Measurements from ENCODE around the gene LPP.

Gene LPP

DNA sequence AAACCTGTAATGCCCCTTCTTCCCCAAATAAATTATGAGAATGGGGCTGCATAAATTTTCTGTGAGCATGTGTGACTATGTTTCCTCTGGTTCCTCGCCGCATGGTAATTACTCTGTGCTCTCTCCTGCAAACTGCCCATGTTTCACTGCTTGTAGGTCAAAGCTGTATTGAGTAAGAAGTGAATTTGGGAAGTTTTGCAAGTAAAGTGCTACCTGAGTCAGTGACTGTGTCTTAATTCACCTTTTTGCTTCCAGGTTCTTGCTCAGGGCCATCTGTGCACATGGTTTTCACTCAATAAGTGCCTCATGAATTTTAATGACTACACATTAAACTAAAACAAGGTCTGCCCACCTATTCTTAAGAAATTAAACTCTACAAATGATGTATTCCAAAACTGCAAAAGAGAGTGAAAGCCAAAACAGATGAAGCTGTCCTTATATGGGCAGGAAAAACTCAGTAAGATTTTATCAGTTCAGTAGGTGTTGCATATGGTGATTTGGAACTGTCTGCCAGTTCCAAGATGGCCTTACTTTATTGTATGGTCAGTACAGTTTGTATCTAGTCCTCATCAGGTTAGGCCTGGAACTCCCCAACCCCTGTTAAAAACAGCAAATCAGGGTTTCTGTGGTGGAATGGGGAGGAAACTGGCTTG is 100.0 kb downstream of the LPP start:
- Histone ChIP-seq H3K4me3 (ENCODE audit: insufficient read depth, low read depth, low read length, poor library complexity, severe bottlenecking) (no peak overlapping the region), H3K9me3 (ENCODE audit: control insufficient read depth, low read length) (no peaks in the 10 kb centered on the region), H3K27ac (ENCODE audit: insufficient read depth, low read length, poor library complexity, severe bottlenecking) (no peak overlapping the region), H3K36me3 (ENCODE audit: control insufficient read depth, insufficient read depth, low read length) (no peaks in the 10 kb centered on the region), H3K27me3 (replicated peaks; ENCODE audit: control insufficient read depth, insufficient read depth, low read length, poor library complexity, severe bottlenecking) (no peaks in the 10 kb centered on the region), H3K4me1 (ENCODE audit: control insufficient read depth, insufficient read depth, low read length, poor library complexity, severe bottlenecking) (no peaks in the 10 kb centered on the region)
- DNase-seq: no peak

DNA sequence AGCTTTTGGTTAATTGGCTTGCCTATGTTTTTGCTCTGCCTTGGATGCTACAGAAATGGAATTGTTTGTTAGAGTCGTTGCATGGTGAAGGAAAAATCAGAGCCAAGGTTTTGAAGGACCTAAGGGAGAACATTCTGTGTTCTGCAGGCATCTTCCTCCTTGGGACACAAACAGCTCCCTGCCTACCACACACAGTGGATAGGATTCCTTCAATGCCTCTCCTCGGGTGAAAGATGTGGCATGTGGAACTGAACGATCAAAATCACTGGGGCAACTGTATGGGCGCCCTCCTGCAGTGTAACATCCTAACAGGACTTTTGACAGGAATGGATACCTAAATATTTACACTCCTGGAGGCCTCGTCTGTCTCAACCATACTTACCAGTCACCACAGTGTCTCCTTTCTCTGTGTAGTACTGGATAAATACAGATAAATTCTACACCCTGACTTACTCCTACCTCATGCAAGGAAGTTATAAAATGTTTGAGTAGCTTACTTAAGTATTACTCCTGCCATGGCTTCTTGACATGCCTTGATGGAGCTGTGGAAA is 100.6 kb downstream of the LPP start:
- DNase-seq: no peak
- H3K36me3 ChIP-seq (ENCODE audit: control insufficient read depth, insufficient read depth, low read length): no peaks in the 10 kb centered on the region
- H3K4me1 ChIP-seq (ENCODE audit: control insufficient read depth, insufficient read depth, low read length, poor library complexity, severe bottlenecking): no peaks in the 10 kb centered on the region
- no peaks in the 10 kb centered on the region for H3K27me3 ChIP-seq (replicated peaks; ENCODE audit: control insufficient read depth, insufficient read depth, low read length, poor library complexity, severe bottlenecking)
- no peak overlapping the region for H3K4me3 ChIP-seq (ENCODE audit: insufficient read depth, low read depth, low read length, poor library complexity, severe bottlenecking)
- no peaks in the 10 kb centered on the region for H3K9me3 ChIP-seq (ENCODE audit: control insufficient read depth, low read length)
- H3K27ac ChIP-seq (ENCODE audit: insufficient read depth, low read length, poor library complexity, severe bottlenecking): no peak overlapping the region

DNA sequence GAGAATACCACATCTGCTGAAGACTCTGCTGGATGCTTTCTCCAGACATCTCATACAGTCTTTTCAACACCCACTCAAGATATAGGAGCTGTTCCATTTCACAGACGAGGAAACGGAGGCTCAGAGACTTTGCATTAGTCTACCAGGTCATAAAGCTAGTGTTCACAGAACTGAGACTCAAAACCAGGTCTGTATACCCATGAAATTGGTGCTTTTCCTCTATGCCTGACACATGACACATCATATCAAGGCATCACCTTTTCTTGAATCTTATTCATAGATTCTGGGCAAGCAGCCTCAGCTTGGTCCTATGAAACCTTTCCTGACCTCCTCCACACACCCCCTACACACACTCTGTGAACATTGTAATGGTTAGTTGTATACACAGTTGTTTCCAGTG is 101.2 kb downstream of the LPP start:
- no peaks in the 10 kb centered on the region for H3K4me1 ChIP-seq (ENCODE audit: control insufficient read depth, insufficient read depth, low read length, poor library complexity, severe bottlenecking)
- no peak for DNase-seq
- H3K27me3 ChIP-seq (replicated peaks; ENCODE audit: control insufficient read depth, insufficient read depth, low read length, poor library complexity, severe bottlenecking): no peaks in the 10 kb centered on the region
- no peaks in the 10 kb centered on the region for H3K9me3 ChIP-seq (ENCODE audit: control insufficient read depth, low read length)
- no peak overlapping the region for H3K27ac ChIP-seq (ENCODE audit: insufficient read depth, low read length, poor library complexity, severe bottlenecking)
- H3K4me3 ChIP-seq (ENCODE audit: insufficient read depth, low read depth, low read length, poor library complexity, severe bottlenecking): no peak overlapping the region
- H3K36me3 ChIP-seq (ENCODE audit: control insufficient read depth, insufficient read depth, low read length): no peaks in the 10 kb centered on the region

DNA sequence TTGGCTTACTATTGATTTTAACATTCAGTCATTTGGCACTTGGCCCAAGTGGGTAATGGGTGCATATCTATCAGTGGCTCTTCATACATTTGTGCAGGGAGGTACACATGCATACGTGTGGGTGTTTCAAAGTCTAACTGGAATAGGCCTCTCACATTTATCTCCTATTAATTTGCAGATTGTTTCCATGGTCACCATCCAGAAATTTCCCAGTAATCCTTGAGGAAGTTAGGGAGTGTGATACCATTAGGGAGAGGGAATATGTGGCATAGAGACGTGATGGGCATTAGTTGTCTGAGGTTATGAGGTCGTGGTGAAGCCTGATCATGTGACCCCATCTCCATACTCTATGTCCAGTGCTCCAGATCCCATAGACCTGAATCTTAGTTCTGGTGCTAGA is 102.8 kb downstream of the LPP start:
- no peak overlapping the region for H3K27ac ChIP-seq (ENCODE audit: insufficient read depth, low read length, poor library complexity, severe bottlenecking)
- no peak for DNase-seq
- H3K9me3 ChIP-seq (ENCODE audit: control insufficient read depth, low read length): no peaks in the 10 kb centered on the region
- no peaks in the 10 kb centered on the region for H3K4me1 ChIP-seq (ENCODE audit: control insufficient read depth, insufficient read depth, low read length, poor library complexity, severe bottlenecking)
- H3K4me3 ChIP-seq (ENCODE audit: insufficient read depth, low read depth, low read length, poor library complexity, severe bottlenecking): no peak overlapping the region
- no peaks in the 10 kb centered on the region for H3K36me3 ChIP-seq (ENCODE audit: control insufficient read depth, insufficient read depth, low read length)
- no peaks in the 10 kb centered on the region for H3K27me3 ChIP-seq (replicated peaks; ENCODE audit: control insufficient read depth, insufficient read depth, low read length, poor library complexity, severe bottlenecking)

DNA sequence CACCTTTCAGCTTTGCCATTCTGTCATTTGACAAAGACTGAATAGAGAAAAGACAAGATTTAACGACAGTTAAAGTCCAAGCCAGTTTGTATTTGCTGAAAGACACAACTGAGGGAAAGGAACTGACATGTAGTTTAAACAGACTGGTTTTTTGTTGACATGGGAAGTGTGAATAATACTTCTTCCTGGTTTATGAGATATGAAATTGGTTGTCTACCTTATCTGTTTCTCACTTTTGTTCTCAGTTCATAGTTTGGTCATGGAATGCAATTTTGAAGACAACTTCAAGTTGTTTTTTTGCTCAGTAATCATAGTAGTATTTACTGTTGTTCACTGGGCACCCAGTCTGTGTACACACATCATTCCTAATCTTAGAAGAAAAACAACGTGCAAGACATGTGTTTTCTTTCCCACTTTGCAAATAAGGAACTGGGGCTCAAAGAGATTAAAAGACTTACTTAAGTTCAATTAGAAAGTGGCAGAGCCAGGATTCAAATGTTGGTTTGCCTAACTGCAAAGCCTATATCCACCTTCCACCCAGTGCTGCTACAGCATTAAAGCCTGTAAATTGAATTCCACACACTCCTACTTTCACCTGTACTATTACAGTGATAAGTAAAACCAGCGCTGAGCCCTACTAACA is 103.5 kb downstream of the LPP start:
- Histone ChIP-seq H3K27me3 (replicated peaks; ENCODE audit: control insufficient read depth, insufficient read depth, low read length, poor library complexity, severe bottlenecking) (no peaks in the 10 kb centered on the region), H3K4me3 (ENCODE audit: insufficient read depth, low read depth, low read length, poor library complexity, severe bottlenecking) (no peak overlapping the region), H3K9me3 (ENCODE audit: control insufficient read depth, low read length) (no peaks in the 10 kb centered on the region), H3K36me3 (ENCODE audit: control insufficient read depth, insufficient read depth, low read length) (no peaks in the 10 kb centered on the region), H3K4me1 (ENCODE audit: control insufficient read depth, insufficient read depth, low read length, poor library complexity, severe bottlenecking) (no peaks in the 10 kb centered on the region), H3K27ac (ENCODE audit: insufficient read depth, low read length, poor library complexity, severe bottlenecking) (no peak overlapping the region)
- no peak for DNase-seq

DNA sequence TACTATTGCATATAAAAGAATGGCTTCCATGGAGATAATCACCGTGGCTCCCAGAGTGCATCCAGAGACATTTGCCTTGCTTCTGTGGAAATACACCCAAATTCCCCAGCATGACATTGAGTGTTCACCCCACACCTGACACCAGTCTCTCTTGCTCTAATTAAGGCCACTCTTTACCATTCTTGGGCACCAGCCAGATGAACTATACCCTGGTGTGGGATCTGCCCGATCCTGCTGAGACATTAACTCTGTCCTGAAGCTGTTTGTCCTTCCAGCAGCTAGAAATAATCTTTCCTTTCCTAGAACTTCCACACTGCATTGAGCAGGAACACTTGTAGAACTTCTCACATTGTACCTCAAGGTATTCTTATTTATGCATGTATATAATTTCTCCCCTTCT is 105.2 kb downstream of the LPP start:
- no peak overlapping the region for H3K27ac ChIP-seq (ENCODE audit: insufficient read depth, low read length, poor library complexity, severe bottlenecking)
- no peaks in the 10 kb centered on the region for H3K9me3 ChIP-seq (ENCODE audit: control insufficient read depth, low read length)
- H3K4me1 ChIP-seq (ENCODE audit: control insufficient read depth, insufficient read depth, low read length, poor library complexity, severe bottlenecking): no peaks in the 10 kb centered on the region
- H3K27me3 ChIP-seq (replicated peaks; ENCODE audit: control insufficient read depth, insufficient read depth, low read length, poor library complexity, severe bottlenecking): no peaks in the 10 kb centered on the region
- DNase-seq: no peak
- H3K36me3 ChIP-seq (ENCODE audit: control insufficient read depth, insufficient read depth, low read length): no peaks in the 10 kb centered on the region
- H3K4me3 ChIP-seq (ENCODE audit: insufficient read depth, low read depth, low read length, poor library complexity, severe bottlenecking): no peak overlapping the region

DNA sequence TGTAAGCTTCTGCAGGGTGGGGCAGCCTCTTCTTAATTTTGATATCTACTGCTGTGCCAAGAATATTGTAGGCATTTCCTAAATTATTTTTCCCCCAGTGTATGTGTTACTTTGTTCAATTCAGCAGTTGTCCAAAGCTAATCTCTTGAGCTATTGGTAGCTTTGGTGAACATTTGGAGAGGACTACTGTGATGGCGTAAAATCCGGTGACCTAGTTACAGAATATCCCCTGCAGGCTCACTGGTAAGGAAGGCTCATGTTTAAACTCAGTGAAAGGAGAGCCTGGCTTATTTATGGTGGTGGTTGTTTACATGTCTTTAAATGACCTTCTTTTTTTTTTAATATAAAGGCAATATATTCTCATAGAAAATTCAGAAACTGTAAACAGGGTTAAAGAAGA is 105.6 kb downstream of the LPP start:
- H3K4me1 ChIP-seq (ENCODE audit: control insufficient read depth, insufficient read depth, low read length, poor library complexity, severe bottlenecking): no peaks in the 10 kb centered on the region
- no peak overlapping the region for H3K4me3 ChIP-seq (ENCODE audit: insufficient read depth, low read depth, low read length, poor library complexity, severe bottlenecking)
- no peak overlapping the region for H3K27ac ChIP-seq (ENCODE audit: insufficient read depth, low read length, poor library complexity, severe bottlenecking)
- H3K9me3 ChIP-seq (ENCODE audit: control insufficient read depth, low read length): no peaks in the 10 kb centered on the region
- H3K27me3 ChIP-seq (replicated peaks; ENCODE audit: control insufficient read depth, insufficient read depth, low read length, poor library complexity, severe bottlenecking): no peaks in the 10 kb centered on the region
- H3K36me3 ChIP-seq (ENCODE audit: control insufficient read depth, insufficient read depth, low read length): no peaks in the 10 kb centered on the region
- no peak for DNase-seq

DNA sequence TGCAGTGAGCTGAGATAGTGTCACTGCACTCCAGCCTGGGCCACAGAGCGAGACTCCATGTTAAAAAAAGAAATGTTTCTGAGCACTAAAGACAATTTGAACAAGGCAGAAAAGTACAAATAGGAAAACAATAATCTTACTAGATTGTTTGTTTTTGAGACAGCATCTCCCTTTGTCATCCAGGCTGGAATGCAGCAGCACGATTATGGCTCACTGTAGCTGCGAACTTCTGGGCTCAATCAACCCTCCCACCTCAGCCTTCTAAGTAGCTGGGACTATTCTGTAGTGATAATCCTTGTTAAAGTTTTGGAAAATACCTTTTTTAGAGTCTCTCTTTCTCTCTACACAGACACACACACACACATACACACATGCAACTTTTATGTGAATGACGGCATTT is 107.1 kb downstream of the LPP start:
- no peaks in the 10 kb centered on the region for H3K4me1 ChIP-seq (ENCODE audit: control insufficient read depth, insufficient read depth, low read length, poor library complexity, severe bottlenecking)
- no peak overlapping the region for H3K27ac ChIP-seq (ENCODE audit: insufficient read depth, low read length, poor library complexity, severe bottlenecking)
- no peak for DNase-seq

DNA sequence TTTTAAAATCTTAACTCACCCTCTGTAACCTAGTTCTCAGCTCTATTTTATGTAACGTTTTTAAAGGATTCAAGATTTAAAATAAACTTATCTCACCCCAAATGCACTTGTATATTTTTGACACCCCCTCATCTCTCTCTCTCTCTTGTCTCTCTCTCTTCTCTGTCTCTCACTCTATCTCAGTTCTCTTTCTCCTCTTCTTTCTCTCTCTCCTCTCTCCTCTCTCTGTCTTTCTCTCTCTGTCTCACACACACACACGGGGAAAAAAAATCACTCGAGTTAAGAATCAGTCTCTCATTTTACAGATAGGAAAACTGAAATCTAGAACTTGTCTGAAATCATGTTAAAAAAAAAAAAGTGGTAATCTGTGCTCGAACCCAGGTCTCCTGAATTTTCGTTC is 108.5 kb downstream of the LPP start:
- Histone ChIP-seq H3K27ac (ENCODE audit: insufficient read depth, low read length, poor library complexity, severe bottlenecking) (no peak overlapping the region), H3K4me1 (ENCODE audit: control insufficient read depth, insufficient read depth, low read length, poor library complexity, severe bottlenecking) (no peaks in the 10 kb centered on the region), H3K36me3 (ENCODE audit: control insufficient read depth, insufficient read depth, low read length) (no peaks in the 10 kb centered on the region), H3K4me3 (ENCODE audit: insufficient read depth, low read depth, low read length, poor library complexity, severe bottlenecking) (no peak overlapping the region), H3K27me3 (replicated peaks; ENCODE audit: control insufficient read depth, insufficient read depth, low read length, poor library complexity, severe bottlenecking) (no peaks in the 10 kb centered on the region), H3K9me3 (ENCODE audit: control insufficient read depth, low read length) (no peaks in the 10 kb centered on the region)
- DNase-seq: no peak

More for the DNA sequence above, 107.1 kb downstream of the LPP start:
- no peaks in the 10 kb centered on the region for H3K9me3 ChIP-seq (ENCODE audit: control insufficient read depth, low read length)
- no peaks in the 10 kb centered on the region for H3K36me3 ChIP-seq (ENCODE audit: control insufficient read depth, insufficient read depth, low read length)
- H3K27me3 ChIP-seq (replicated peaks; ENCODE audit: control insufficient read depth, insufficient read depth, low read length, poor library complexity, severe bottlenecking): no peaks in the 10 kb centered on the region
- H3K4me3 ChIP-seq (ENCODE audit: insufficient read depth, low read depth, low read length, poor library complexity, severe bottlenecking): no peak overlapping the region

DNA sequence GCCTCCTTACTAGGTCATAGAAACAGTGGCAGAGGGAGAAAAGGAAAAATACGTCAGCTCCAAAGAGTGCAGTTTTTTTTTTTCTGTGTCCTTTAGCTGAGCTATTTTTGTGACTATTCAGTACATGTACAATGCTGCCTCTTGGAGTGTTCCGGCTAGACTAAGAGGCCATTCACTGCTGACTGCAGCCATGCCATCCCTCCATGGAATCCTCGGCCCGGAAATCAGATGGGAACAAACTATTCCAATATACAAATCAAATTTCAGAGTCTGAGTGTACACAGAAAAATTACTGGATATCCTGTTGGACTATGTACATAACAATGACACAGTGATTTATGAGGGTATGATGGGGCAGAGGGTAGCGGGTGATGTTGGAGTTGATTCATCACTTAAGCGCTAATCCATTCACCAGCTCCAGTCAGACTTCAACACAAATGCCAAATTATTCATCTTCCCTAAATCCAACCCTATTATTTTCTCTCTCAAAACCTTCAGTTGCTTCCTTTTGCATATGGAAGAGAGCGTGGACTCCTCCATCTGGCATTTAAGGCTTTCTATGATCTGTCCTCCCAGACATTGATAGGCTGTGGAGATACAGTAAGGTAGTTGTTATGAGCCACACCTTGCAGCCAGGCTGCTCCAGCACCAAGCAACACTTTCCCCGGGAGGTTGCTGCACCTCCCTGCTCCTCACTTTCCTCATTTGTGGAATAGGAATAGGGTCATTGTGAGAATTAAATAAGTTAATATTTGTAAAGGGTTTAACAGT is 109.1 kb downstream of the LPP start:
- Histone ChIP-seq H3K36me3 (ENCODE audit: control insufficient read depth, insufficient read depth, low read length) (no peaks in the 10 kb centered on the region), H3K27ac (ENCODE audit: insufficient read depth, low read length, poor library complexity, severe bottlenecking) (no peak overlapping the region), H3K4me1 (ENCODE audit: control insufficient read depth, insufficient read depth, low read length, poor library complexity, severe bottlenecking) (no peaks in the 10 kb centered on the region), H3K27me3 (replicated peaks; ENCODE audit: control insufficient read depth, insufficient read depth, low read length, poor library complexity, severe bottlenecking) (no peaks in the 10 kb centered on the region), H3K4me3 (ENCODE audit: insufficient read depth, low read depth, low read length, poor library complexity, severe bottlenecking) (no peak overlapping the region), H3K9me3 (ENCODE audit: control insufficient read depth, low read length) (no peaks in the 10 kb centered on the region)
- no peak for DNase-seq
